HCT116 (cell line): ENCODE data around the gene ECE2. TPM values are rescaled to one million over a fixed set of nuclear protein-coding genes. Genes with fewer than 3 reads are reported as not detected.

Experiments
- ATAC-seq: fragments of 200-7000 bp; cut with Tn5 transposase; 2 replicates; pipeline ENCODE4 v1.9.1; 2020; ENCODE audit warnings: mild to moderate bottlenecking, moderate library complexity
- BruUV-seq: library from RNA; stranded (reverse); fragments of 400-500 nt; replicated peaks from 2 replicates; lab custom pipeline; 2021; lab: Mats Ljungman, UMichigan
- CTCF ChIA-PET: fragments of 300-600 bp; sonication (Branson Sonifier 250); formaldehyde crosslinking; loops from one replicate; lab custom pipeline; 2021; ENCODE audit warnings: antibody characterized with exemption; lab: Charles Lee
- POLR2A ChIA-PET: fragments of 300-600, 350-600 bp; sonication (Branson Sonifier 250); formaldehyde crosslinking; loops from one replicate; lab custom pipeline; 2021; ENCODE audit warnings: antibody characterized with exemption; lab: Charles Lee
- RAD21 ChIA-PET, 2 experiments: fragments of 300-600 bp; sonication (Branson Sonifier 250); formaldehyde crosslinking; loops; one replicate each; lab custom pipeline; 2023; ENCODE audit warnings: low total read pairs in 2 of 2; ENCODE audit not compliant: uncharacterized antibody in 2 of 2, unreplicated experiment in 2 of 2, low non-redundant PET in 1 of 2; lab: Charles Lee
- DNase-seq: peaks from one replicate; pipeline ENCODE4 v3.0.0-alpha.2; 2010; ENCODE audit warnings: low read depth, low spot score
- H2AFZ ChIP-seq: fragments of 200-600 bp; shearing (Covaris generic), sonication (generic); 2 replicates; pipeline ENCODE4 v1.6.1; 2017; ENCODE audit warnings: low read depth, mixed run types, mixed read lengths, antibody characterized with exemption, low read length; ENCODE audit not compliant: poor library complexity, severe bottlenecking
- H3K27ac ChIP-seq: 2 replicates; pipeline ENCODE4 v1.5.1; 2012; ENCODE audit warnings: low read depth, low read length
- H3K27me3 ChIP-seq: fragments of 200-600 bp; sonication (generic); 2 replicates; pipeline ENCODE4 v1.6.1; 2016; ENCODE audit warnings: mixed run types, low read length, mixed read lengths; ENCODE audit not compliant: insufficient read depth
- H3K36me3 ChIP-seq, 2 experiments: fragments of 200-500 bp in 1 of 2; fragments of 200-600 bp in 1 of 2; sonication (Bioruptor generic) in 1 of 2; sonication (generic) in 1 of 2; 2 replicates each; pipeline versions ENCODE4 v1.5.1 to v1.6.1; 2014 to 2016; ENCODE audit warnings: low read length in 2 of 2, inconsistent platforms in 1 of 2, mixed read lengths in 1 of 2, mixed run types in 1 of 2; ENCODE audit not compliant: insufficient read depth in 2 of 2, control insufficient read depth in 1 of 2
- H3K4me1 ChIP-seq, 2 experiments: fragments of 200-600 bp in 1 of 2; sonication (generic) in 1 of 2; 2 replicates each; pipeline versions ENCODE4 v1.5.1 to v1.6.1; 2012 to 2017; ENCODE audit warnings: low read length in 2 of 2, inconsistent platforms in 1 of 2, mild to moderate bottlenecking in 1 of 2, mixed read lengths in 1 of 2, mixed run types in 1 of 2, moderate library complexity in 1 of 2; ENCODE audit not compliant: insufficient read depth in 2 of 2, control insufficient read depth in 1 of 2
- H3K4me2 ChIP-seq: fragments of 200-600 bp; sonication (generic); 2 replicates; pipeline ENCODE4 v1.6.1; 2017; ENCODE audit warnings: mixed run types, low read length, mixed read lengths
- H3K4me3 ChIP-seq, 2 experiments: fragments of 200-600 bp in 1 of 2; sonication (generic) in 1 of 2; replicated peaks in 1 of 2; 2 replicates each; pipeline ENCODE4 v1.5.1; 2011 to 2016; ENCODE audit warnings: low read length in 2 of 2, control low read depth in 1 of 2, low read depth in 1 of 2, mild to moderate bottlenecking in 1 of 2, mixed read lengths in 1 of 2, mixed run types in 1 of 2
- H3K79me2 ChIP-seq: fragments of 200-600 bp; sonication (generic); 2 replicates; pipeline ENCODE4 v1.6.1; 2017; ENCODE audit warnings: mild to moderate bottlenecking, mixed run types, low read length, moderate library complexity, mixed read lengths; ENCODE audit not compliant: insufficient read depth
- H3K9ac ChIP-seq: fragments of 200-600 bp; sonication (generic); 2 replicates; pipeline ENCODE4 v1.6.1; 2016; ENCODE audit warnings: low read length, mixed read lengths
- H3K9me2 ChIP-seq: fragments of 200-600 bp; sonication (generic), shearing (Covaris generic); 2 replicates; pipeline ENCODE4 v1.6.1; 2017; ENCODE audit warnings: mixed run types, mild to moderate bottlenecking, moderate library complexity; ENCODE audit not compliant: insufficient read depth
- H3K9me3 ChIP-seq, 2 experiments: fragments of 200-500 bp in 1 of 2; fragments of 200-600 bp in 1 of 2; sonication (Bioruptor generic) in 1 of 2; sonication (generic) in 1 of 2; 2 replicates each; pipeline ENCODE4 v1.6.1; 2014 to 2017; ENCODE audit warnings: low read length in 2 of 2, mixed read lengths in 2 of 2, inconsistent platforms in 1 of 2, low read depth in 1 of 2, mild to moderate bottlenecking in 1 of 2, mixed run types in 1 of 2, moderate library complexity in 1 of 2; ENCODE audit not compliant: control insufficient read depth in 1 of 2, insufficient read depth in 1 of 2
- H4K20me1 ChIP-seq: fragments of 200-600 bp; sonication (generic), shearing (Covaris generic); 2 replicates; pipeline ENCODE4 v1.6.1; 2017; ENCODE audit warnings: mixed run types, mild to moderate bottlenecking, moderate library complexity; ENCODE audit not compliant: insufficient read depth
- ATF3 ChIP-seq: IDR thresholded peaks from 2 replicates; pipeline ENCODE4 v1.6.1; 2012
- CEBPB ChIP-seq: IDR thresholded peaks from 2 replicates; pipeline ENCODE4 v1.6.1; 2012; ENCODE audit warnings: low read depth
- CTCF ChIP-seq, 3 experiments: fragments of 200-600 bp in 1 of 3; sonication (generic) in 1 of 3; IDR thresholded peaks in 2 of 3; conservative IDR thresholded peaks in 1 of 3; 2 replicates each; pipeline ENCODE4 v1.5.1; 2012 to 2017; ENCODE audit warnings: low read depth in 2 of 3, low read length in 2 of 3, antibody characterized with exemption in 1 of 3, borderline replicate concordance in 1 of 3, control low read depth in 1 of 3, mild to moderate bottlenecking in 1 of 3, mixed read lengths in 1 of 3, mixed run types in 1 of 3, moderate library complexity in 1 of 3; ENCODE audit not compliant: insufficient read depth in 1 of 3
- ELF1 ChIP-seq: IDR thresholded peaks from 2 replicates; pipeline ENCODE4 v1.6.1; 2012; ENCODE audit warnings: low read depth, borderline replicate concordance
- EZH2phosphoT487 ChIP-seq: fragments of 200-600 bp; IDR thresholded peaks from 2 replicates; pipeline ENCODE4 v1.6.1; 2018; ENCODE audit warnings: antibody characterized with exemption, borderline replicate concordance
- FOSL1 ChIP-seq: IDR thresholded peaks from 2 replicates; pipeline ENCODE4 v1.6.1; 2012; ENCODE audit warnings: low read depth
- JUND ChIP-seq: IDR thresholded peaks from 2 replicates; pipeline ENCODE4 v1.6.1; 2012
- POLR2AphosphoS5 ChIP-seq: IDR thresholded peaks from 2 replicates; pipeline ENCODE4 v1.6.1; 2011; ENCODE audit warnings: mild to moderate bottlenecking, low read depth, low read length, moderate library complexity
- RAD21 ChIP-seq: IDR thresholded peaks from 2 replicates; pipeline ENCODE4 v1.6.1; 2012; ENCODE audit warnings: low read depth, mild to moderate bottlenecking
- REST ChIP-seq: IDR thresholded peaks from 2 replicates; pipeline ENCODE4 v1.6.1; 2012; ENCODE audit warnings: low read depth
- SIN3A ChIP-seq: IDR thresholded peaks from 2 replicates; pipeline ENCODE4 v1.6.1; 2012; ENCODE audit warnings: low read depth
- SP1 ChIP-seq: IDR thresholded peaks from 2 replicates; pipeline ENCODE4 v1.6.1; 2012; ENCODE audit warnings: low read depth
- SRF ChIP-seq: IDR thresholded peaks from 2 replicates; pipeline ENCODE4 v1.6.1; 2012; ENCODE audit warnings: low read depth
- TCF7L2 ChIP-seq: IDR thresholded peaks from 2 replicates; pipeline ENCODE4 v1.7.0; 2011; ENCODE audit warnings: borderline replicate concordance, inconsistent platforms; ENCODE audit not compliant: insufficient read depth, insufficient read length; ENCODE audit errors: extremely low read depth
- YY1 ChIP-seq: IDR thresholded peaks from 2 replicates; pipeline ENCODE4 v1.6.1; 2011; ENCODE audit warnings: low read length, low read depth, moderate library complexity, mild to moderate bottlenecking; ENCODE audit not compliant: insufficient replicate concordance; ENCODE audit errors: extremely low read depth
- ZBTB33 ChIP-seq: IDR thresholded peaks from 2 replicates; pipeline ENCODE4 v1.6.1; 2011; ENCODE audit warnings: mild to moderate bottlenecking, low read length, moderate library complexity; ENCODE audit not compliant: insufficient replicate concordance; ENCODE audit errors: extremely low read depth
- ZFX ChIP-seq: fragments of 450-650 bp; IDR thresholded peaks from 2 replicates; pipeline ENCODE4 v1.6.1; 2017
- ZNF274 ChIP-seq: fragments of 200-500 bp; sonication (Bioruptor generic); IDR thresholded peaks from 2 replicates; pipeline ENCODE4 v1.6.1; 2014; ENCODE audit warnings: mild to moderate bottlenecking, low read depth, low read length, inconsistent platforms
- intact Hi-C: fragments of 100-400 bp; cut with micrococcal nuclease; formaldehyde crosslinking; loops from 2 replicates; pipeline ENCODE4 v1.10.0; 2022
- total RNA-seq: library from RNA; stranded (reverse); gene quantifications from one replicate; pipeline ENCODE4 v1.2.1, GENCODE V29; 2021; ENCODE audit not compliant: unreplicated experiment

The ECE2 gene
- total RNA-seq, 1 experiment from 2014 or later, result not detected

GRCh38 chr3:184230603-184231528 lies 45.0 kb upstream of the ECE2 start:
- Histone ChIP-seq H3K4me1 (peaks cover 12 to 34% of the 10 kb centered on the region in 2 experiments), H3K27ac (peak overlapping the region; percentile 12; the same call in 1 of the 2 replicates), H3K4me2 (peak overlapping the region; percentile 97), H3K79me2 (no peaks in the 10 kb centered on the region), H4K20me1 (no peaks in the 10 kb centered on the region), H3K9ac (peak overlapping the region; percentile 61), H3K27me3 (no peaks in the 10 kb centered on the region), H3K4me3 (peak overlapping the region in 1 of 2 experiments; percentile 73; a peak in 3 of 4 replicates), H3K9me2 (no peaks in the 10 kb centered on the region), H2AFZ (no peak overlapping the region)
- intact Hi-C loops, result no loop called here
- CTCF ChIA-PET, result interaction anchor here (0.8 kb wide), 1 partner anchor 57 kb away, joined by 3 read pairs; no protein-coding TSS in a partner anchor
- BruUV-seq, result no TSS peak
- POLR2A ChIA-PET, result interaction anchor here (1.0 kb wide), 1 partner anchor 72 kb away, joined by 3 read pairs; no protein-coding TSS in a partner anchor
- RAD21 ChIA-PET, result no interaction called here
- DNase-seq, result no peak
- no peak for ATAC-seq
- TF ChIP-seq REST (no peak), JUND (no peak), SRF (no peak), ATF3 (no peak), CEBPB (no peak), TCF7L2 (no peak), ZBTB33 (no peak), FOSL1 (no peak), SIN3A (no peak), CTCF (IDR thresholded peaks at IDR 0.05 in 2 of 3, conservative IDR thresholded peaks at IDR 0.05 in 1 of 3; ENCODE audit: borderline replicate concordance in 1 of 3, insufficient read depth in 1 of 3, low read depth in 2 of 3, low read length in 2 of 3) (no peak), ZNF274 (no peak), EZH2phosphoT487 (no peak), YY1 (no peak), POLR2AphosphoS5 (no peak), ELF1 (no peak), SP1 (no peak), RAD21 (no peak), ZFX (no peak)
- TF ChIP-seq, all 23 proteins: peak for 0
- Histone ChIP-seq H3K9me3 (no peaks in the 10 kb centered on the region), H3K36me3 (no peaks in the 10 kb centered on the region)
